SK-N-SH treated with all-trans-retinoic acid at 6 μM for 48 hours (cell line): ENCODE data around the gene RTP5.
"Not testable (repeated sequence)": the region's sequence is repeated elsewhere in the genome, so short reads cannot be mapped to it uniquely, and the experiment has no call there.

Experiments used
- BACH2 ChIP-seq: fragments of 250-450 bp; sonication (Bioruptor Pico); IDR thresholded peaks from 2 replicates; pipeline ENCODE4 v1.9.0; 2021; ENCODE audit warnings: mild to moderate bottlenecking, borderline replicate concordance
- ESRRG ChIP-seq: fragments of 250-450 bp; sonication (Bioruptor Pico); IDR thresholded peaks from 2 replicates; pipeline ENCODE4 v1.6.1; 2021; ENCODE audit warnings: mild to moderate bottlenecking
- RARB ChIP-seq: fragments of 250-450 bp; sonication (Bioruptor Pico); IDR thresholded peaks from 2 replicates; pipeline ENCODE4 v1.8.0; 2021; ENCODE audit warnings: mild to moderate bottlenecking, moderate library complexity
- SNAI2 ChIP-seq: fragments of 250-450 bp; sonication (Bioruptor Pico); IDR thresholded peaks from 2 replicates; pipeline ENCODE4 v1.5.0; 2020; ENCODE audit warnings: mild to moderate bottlenecking, moderate library complexity
- TCF4 ChIP-seq: fragments of 250-450 bp; sonication (Bioruptor Pico); IDR thresholded peaks from 2 replicates; pipeline ENCODE4 v1.8.0; 2021; ENCODE audit warnings: mild to moderate bottlenecking, moderate library complexity, borderline replicate concordance
- ZFP3 ChIP-seq: fragments of 250-450 bp; sonication (Bioruptor Pico); IDR thresholded peaks from 2 replicates; pipeline ENCODE4 v1.5.0; 2020; ENCODE audit warnings: mild to moderate bottlenecking, moderate library complexity
- ZFP30 ChIP-seq: fragments of 450-650 bp; formaldehyde crosslinking; IDR thresholded peaks from 2 replicates; pipeline ENCODE4 v1.5.0; 2022; ENCODE audit warnings: mild to moderate bottlenecking, moderate library complexity
- ZNF70 ChIP-seq: fragments of 450-650 bp; formaldehyde crosslinking; IDR thresholded peaks from 2 replicates; pipeline ENCODE4 v1.5.0; 2020; ENCODE audit warnings: mild to moderate bottlenecking, moderate library complexity
- TF ChIP-seq, protein P1 (sequence below): fragments of 250-450 bp; sonication (Bioruptor Pico); IDR thresholded peaks from 2 replicates; pipeline ENCODE4 v1.8.0; 2020; ENCODE audit warnings: mild to moderate bottlenecking, moderate library complexity, borderline replicate concordance

GRCh38 chr2:241833756-241834526, 35.6 kb upstream of the RTP5 start:
- not testable (repeated sequence) for TF ChIP-seq BACH2 (CRISPR knock-in tag); TCF4; ZNF70 (CRISPR knock-in tag); ZFP3; RARB (CRISPR knock-in tag); SNAI2 (CRISPR knock-in tag); ZFP30 (CRISPR knock-in tag); ESRRG (CRISPR knock-in tag)
- TF ChIP-seq, protein P1, sequence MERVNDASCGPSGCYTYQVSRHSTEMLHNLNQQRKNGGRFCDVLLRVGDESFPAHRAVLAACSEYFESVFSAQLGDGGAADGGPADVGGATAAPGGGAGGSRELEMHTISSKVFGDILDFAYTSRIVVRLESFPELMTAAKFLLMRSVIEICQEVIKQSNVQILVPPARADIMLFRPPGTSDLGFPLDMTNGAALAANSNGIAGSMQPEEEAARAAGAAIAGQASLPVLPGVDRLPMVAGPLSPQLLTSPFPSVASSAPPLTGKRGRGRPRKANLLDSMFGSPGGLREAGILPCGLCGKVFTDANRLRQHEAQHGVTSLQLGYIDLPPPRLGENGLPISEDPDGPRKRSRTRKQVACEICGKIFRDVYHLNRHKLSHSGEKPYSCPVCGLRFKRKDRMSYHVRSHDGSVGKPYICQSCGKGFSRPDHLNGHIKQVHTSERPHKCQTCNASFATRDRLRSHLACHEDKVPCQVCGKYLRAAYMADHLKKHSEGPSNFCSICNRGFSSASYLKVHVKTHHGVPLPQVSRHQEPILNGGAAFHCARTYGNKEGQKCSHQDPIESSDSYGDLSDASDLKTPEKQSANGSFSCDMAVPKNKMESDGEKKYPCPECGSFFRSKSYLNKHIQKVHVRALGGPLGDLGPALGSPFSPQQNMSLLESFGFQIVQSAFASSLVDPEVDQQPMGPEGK (CRISPR knock-in tag): not testable (repeated sequence)
